Activated T-helper 2 cell treated with anti-CD3 and anti-CD28 coated beads, Interferon-gamma antibody, Interleukin-2, Interleukin-4, amounts not matched to agents 10 μg/mL and 5 μg/mL and 100 μg/mL, durations not matched to agents 14 hours and 24 hours and 36 hours (primary cell): Measurements from ENCODE around the gene FUNDC1. TPM values are rescaled to one million over a fixed set of nuclear protein-coding genes. Genes with fewer than 3 reads are reported as not detected.

Source experiments
- DNase-seq: peaks from one replicate; pipeline ENCODE4 v3.0.0; 2021; ENCODE audit warnings: low spot score
- H3K27ac Mint-ChIP-seq: one replicate; pipeline ENCODE4 v1.8.0; 2021; ENCODE audit warnings: mixed read lengths
- H3K27me3 Mint-ChIP-seq: one replicate; pipeline ENCODE4 v1.8.0; 2021; ENCODE audit warnings: low read depth, mixed read lengths
- H3K36me3 Mint-ChIP-seq: one replicate; pipeline ENCODE4 v1.8.0; 2021; ENCODE audit warnings: low read depth, mixed read lengths
- H3K4me1 Mint-ChIP-seq: one replicate; pipeline ENCODE4 v1.8.0; 2021; ENCODE audit warnings: low read depth, mixed read lengths
- H3K4me3 Mint-ChIP-seq: one replicate; pipeline ENCODE4 v1.8.0; 2021; ENCODE audit warnings: low read depth, mild to moderate bottlenecking, moderate library complexity, mixed read lengths
- H3K9me3 Mint-ChIP-seq: one replicate; pipeline ENCODE4 v1.8.0; 2021; ENCODE audit warnings: mixed read lengths
- intact Hi-C: fragments of 100-400 bp; cut with micrococcal nuclease; formaldehyde crosslinking; loops from one replicate; pipeline ENCODE4 v1.15.1; 2023
- total RNA-seq: library from RNA; stranded (reverse); gene quantifications from 2 replicates; pipeline ENCODE4 v1.2.3, GENCODE V29; 2022

Gene FUNDC1
- total RNA-seq, 1 donor from 2014 or later = 9.0 TPM

GRCh38 chrX:44514272-44514671, 28.4 kb downstream of the FUNDC1 start:
- Mint-ChIP-seq H3K4me1 (no peaks in the 10 kb centered on the region), H3K9me3 (no peaks in the 10 kb centered on the region), H3K27ac (no peak overlapping the region), H3K36me3 (no peaks in the 10 kb centered on the region), H3K27me3 (peaks cover 2% of the 10 kb centered on the region), H3K4me3 (no peak overlapping the region)
- intact Hi-C loops = no loop called here
- DNase-seq = no peak

GRCh38 chrX:44507292-44507691, 35.4 kb downstream of the FUNDC1 start:
- DNase-seq = no peak
- H3K9me3 Mint-ChIP-seq = no peaks in the 10 kb centered on the region
- H3K4me3 Mint-ChIP-seq = no peak overlapping the region
- H3K4me1 Mint-ChIP-seq = peaks cover 4% of the 10 kb centered on the region
- intact Hi-C loops = no loop called here
- H3K27ac Mint-ChIP-seq = no peak overlapping the region
- H3K36me3 Mint-ChIP-seq = no peaks in the 10 kb centered on the region
- H3K27me3 Mint-ChIP-seq = peaks cover 8% of the 10 kb centered on the region

GRCh38 chrX:44506678-44507077, 36.0 kb downstream of the FUNDC1 start:
- Mint-ChIP-seq H3K27ac (no peak overlapping the region), H3K36me3 (no peaks in the 10 kb centered on the region), H3K4me1 (peaks cover 4% of the 10 kb centered on the region), H3K27me3 (peaks cover 10% of the 10 kb centered on the region), H3K4me3 (no peak overlapping the region), H3K9me3 (no peaks in the 10 kb centered on the region)
- no peak for DNase-seq
- intact Hi-C loops = no loop called here

GRCh38 chrX:44503560-44503959, 39.1 kb downstream of the FUNDC1 start:
- no peaks in the 10 kb centered on the region for H3K9me3 Mint-ChIP-seq
- H3K27ac Mint-ChIP-seq = no peak overlapping the region
- DNase-seq = no peak
- H3K27me3 Mint-ChIP-seq = peaks cover 8% of the 10 kb centered on the region
- no peak overlapping the region for H3K4me3 Mint-ChIP-seq
- peaks cover 4% of the 10 kb centered on the region for H3K4me1 Mint-ChIP-seq
- H3K36me3 Mint-ChIP-seq = no peaks in the 10 kb centered on the region
- intact Hi-C loops = no loop called here

- no peak for DNase-seq
- Mint-ChIP-seq H3K36me3 (no peaks in the 10 kb centered on the region), H3K4me1 (peaks cover 2% of the 10 kb centered on the region), H3K4me3 (no peak overlapping the region), H3K9me3 (no peaks in the 10 kb centered on the region), H3K27ac (no peak overlapping the region), H3K27me3 (peaks cover 20% of the 10 kb centered on the region)
- intact Hi-C loops = no loop called here
These were observed 47.6 kb downstream of the FUNDC1 start for GRCh38 chrX:44495091-44495490.

- peaks cover 2% of the 10 kb centered on the region for H3K4me1 Mint-ChIP-seq
- intact Hi-C loops = no loop called here
- no peak overlapping the region for H3K4me3 Mint-ChIP-seq
- no peaks in the 10 kb centered on the region for H3K9me3 Mint-ChIP-seq
- H3K27ac Mint-ChIP-seq = no peak overlapping the region
- no peaks in the 10 kb centered on the region for H3K36me3 Mint-ChIP-seq
- H3K27me3 Mint-ChIP-seq = peaks cover 19% of the 10 kb centered on the region
- DNase-seq = no peak
These were observed 48.3 kb downstream of the FUNDC1 start for GRCh38 chrX:44494357-44494756.

GRCh38 chrX:44489515-44489914, 53.1 kb downstream of the FUNDC1 start:
- peaks cover 2% of the 10 kb centered on the region for H3K4me1 Mint-ChIP-seq
- no peak overlapping the region for H3K27ac Mint-ChIP-seq
- H3K36me3 Mint-ChIP-seq = no peaks in the 10 kb centered on the region
- DNase-seq = no peak
- no peaks in the 10 kb centered on the region for H3K9me3 Mint-ChIP-seq
- peaks cover 21% of the 10 kb centered on the region for H3K27me3 Mint-ChIP-seq
- intact Hi-C loops = no loop called here
- no peak overlapping the region for H3K4me3 Mint-ChIP-seq

GRCh38 chrX:44484607-44485146, 58.0 kb downstream of the FUNDC1 start:
- Mint-ChIP-seq H3K36me3 (no peaks in the 10 kb centered on the region), H3K27me3 (peaks cover 13% of the 10 kb centered on the region), H3K4me3 (no peak overlapping the region), H3K4me1 (no peaks in the 10 kb centered on the region), H3K27ac (no peak overlapping the region), H3K9me3 (no peaks in the 10 kb centered on the region)
- no peak for DNase-seq
- intact Hi-C loops = no loop called here

- intact Hi-C loops = no loop called here
- H3K27me3 Mint-ChIP-seq = peaks cover 13% of the 10 kb centered on the region
These were observed 58.6 kb downstream of the FUNDC1 start for GRCh38 chrX:44483965-44484606.

GRCh38 chrX:44482575-44482974, 60.1 kb downstream of the FUNDC1 start:
- H3K4me1 Mint-ChIP-seq = no peaks in the 10 kb centered on the region
- H3K4me3 Mint-ChIP-seq = no peak overlapping the region
- H3K9me3 Mint-ChIP-seq = no peaks in the 10 kb centered on the region
- intact Hi-C loops = no loop called here
- no peaks in the 10 kb centered on the region for H3K36me3 Mint-ChIP-seq
- no peak overlapping the region for H3K27ac Mint-ChIP-seq
- H3K27me3 Mint-ChIP-seq = peaks cover 10% of the 10 kb centered on the region
- DNase-seq = no peak

More at GRCh38 chrX:44483965-44484606, 58.6 kb downstream of the FUNDC1 start:
- Mint-ChIP-seq H3K9me3 (no peaks in the 10 kb centered on the region), H3K4me1 (no peaks in the 10 kb centered on the region), H3K36me3 (no peaks in the 10 kb centered on the region), H3K4me3 (no peak overlapping the region), H3K27ac (no peak overlapping the region)
- DNase-seq = no peak

- intact Hi-C loops = no loop called here
- Mint-ChIP-seq H3K9me3 (no peaks in the 10 kb centered on the region), H3K27ac (no peak overlapping the region), H3K4me1 (no peaks in the 10 kb centered on the region), H3K4me3 (no peak overlapping the region), H3K36me3 (no peaks in the 10 kb centered on the region), H3K27me3 (peaks cover 5% of the 10 kb centered on the region)
- DNase-seq = no peak
These were observed 62.1 kb downstream of the FUNDC1 start for GRCh38 chrX:44480591-44480990.

- no peaks in the 10 kb centered on the region for H3K36me3 Mint-ChIP-seq
- no peak for DNase-seq
- H3K27ac Mint-ChIP-seq = no peak overlapping the region
- no peak overlapping the region for H3K4me3 Mint-ChIP-seq
- intact Hi-C loops = no loop called here
- H3K4me1 Mint-ChIP-seq = no peaks in the 10 kb centered on the region
- H3K9me3 Mint-ChIP-seq = no peaks in the 10 kb centered on the region
- no peaks in the 10 kb centered on the region for H3K27me3 Mint-ChIP-seq
These were observed 68.2 kb downstream of the FUNDC1 start for GRCh38 chrX:44474410-44474809.
